Neural progenitor cell (in vitro differentiated cells): ENCODE measurements around the gene ZSCAN21. TPM values are rescaled to one million over a fixed set of nuclear protein-coding genes. Genes with fewer than 3 reads are reported as not detected.

Experiments used
- DNase-seq: peaks from one replicate; pipeline ENCODE4 v3.0.0-alpha.2; 2016; ENCODE audit warnings: low spot score
- H2AFZ ChIP-seq: fragments of 200-600 bp; sonication (generic); replicated peaks from 2 replicates; pipeline ENCODE4 v1.6.1; 2016; ENCODE audit warnings: antibody characterized with exemption
- H3F3A ChIP-seq: fragments of 200-600 bp; sonication (generic); 2 replicates; pipeline ENCODE4 v1.6.1; 2016; ENCODE audit warnings: antibody characterized with exemption, low read depth
- H3K27ac ChIP-seq: fragments of 200-600 bp; sonication (generic); 2 replicates; pipeline ENCODE4 v1.5.1; 2016; ENCODE audit warnings: mild to moderate bottlenecking
- H3K27me3 ChIP-seq: fragments of 200-600 bp; sonication (generic); 2 replicates; pipeline ENCODE4 v1.6.1; 2016; ENCODE audit warnings: mild to moderate bottlenecking, moderate library complexity
- H3K36me3 ChIP-seq: fragments of 200-600 bp; sonication (generic); 2 replicates; pipeline ENCODE4 v1.5.1; 2016
- H3K4me1 ChIP-seq: fragments of 200-600 bp; sonication (generic); 2 replicates; pipeline ENCODE4 v1.6.1; 2016; ENCODE audit warnings: mixed run types
- H3K4me2 ChIP-seq: fragments of 200-600 bp; sonication (generic); 2 replicates; pipeline ENCODE4 v1.6.1; 2016
- H3K4me3 ChIP-seq: fragments of 200-600 bp; sonication (generic); 2 replicates; pipeline ENCODE4 v1.5.1; 2016
- H3K79me2 ChIP-seq: fragments of 200-600 bp; sonication (generic); 2 replicates; pipeline ENCODE4 v1.6.1; 2016; ENCODE audit warnings: low read depth
- H3K9ac ChIP-seq: fragments of 200-600 bp; sonication (generic); 2 replicates; pipeline ENCODE4 v1.6.1; 2016
- H3K9me3 ChIP-seq: fragments of 200-600 bp; sonication (generic); 2 replicates; pipeline ENCODE4 v1.5.1; 2016; ENCODE audit warnings: low read depth
- H4K20me1 ChIP-seq: fragments of 200-600 bp; sonication (generic); 2 replicates; pipeline ENCODE4 v1.6.1; 2016; ENCODE audit warnings: low read depth
- H3K27ac Mint-ChIP-seq: 3 replicates; pipeline ENCODE4 v1.8.0; 2021; ENCODE audit warnings: mixed read lengths
- H3K27me3 Mint-ChIP-seq: 2 replicates; pipeline ENCODE4 v1.8.0; 2022; ENCODE audit warnings: low read depth, mild to moderate bottlenecking, inconsistent platforms, moderate library complexity, mixed read lengths; ENCODE audit not compliant: insufficient read depth
- H3K36me3 Mint-ChIP-seq: 3 replicates; pipeline ENCODE4 v1.8.0; 2021; ENCODE audit warnings: mixed read lengths
- H3K4me1 Mint-ChIP-seq: 3 replicates; pipeline ENCODE4 v1.8.0; 2021; ENCODE audit warnings: mixed read lengths
- H3K4me3 Mint-ChIP-seq: 3 replicates; pipeline ENCODE4 v1.8.0; 2021; ENCODE audit warnings: mild to moderate bottlenecking, moderate library complexity, mixed read lengths
- H3K9me3 Mint-ChIP-seq: 3 replicates; pipeline ENCODE4 v1.8.0; 2020; ENCODE audit warnings: mixed read lengths
- CTCF ChIP-seq: fragments of 200-600 bp; sonication (generic); IDR thresholded peaks from 2 replicates; pipeline ENCODE4 v1.5.1; 2017; ENCODE audit warnings: antibody characterized with exemption, mild to moderate bottlenecking
- EZH2 ChIP-seq: fragments of 200-600 bp; sonication (generic); IDR thresholded peaks from 2 replicates; pipeline ENCODE4 v1.6.1; 2017; ENCODE audit warnings: antibody characterized with exemption, mild to moderate bottlenecking, moderate library complexity
- EZH2phosphoT487 ChIP-seq: fragments of 200-600 bp; sonication (generic); IDR thresholded peaks from 2 replicates; pipeline ENCODE4 v1.6.1; 2017; ENCODE audit warnings: antibody characterized with exemption
- microRNA counts: library from miRNA; unstranded; fragments of <30 nt; microRNA quantifications from one replicate; lab custom pipeline; 2016
- microRNA-seq: library from miRNA; unstranded; fragments of <30 nt; microRNA quantifications from one replicate; pipeline ENCODE4, GENCODE V29; 2016
- small RNA-seq: library from RNA; depleted of rRNA; stranded (forward); fragments of <200 nt; gene quantifications from one replicate; pipeline ENCODE3, GENCODE V24; 2015
- total RNA-seq: library from RNA; depleted of rRNA; stranded (reverse); fragments of >200 nt; gene quantifications from 2 replicates; pipeline ENCODE4 v1.2.3, GENCODE V29; 2015; ENCODE audit warnings: low replicate concordance

Gene ZSCAN21
- total RNA-seq, 1 donor from 2014 or later, result 29.0 TPM

- Histone ChIP-seq H3K4me1 (no peaks in the 10 kb centered on the region), H3K9ac (no peak overlapping the region), H4K20me1 (no peaks in the 10 kb centered on the region), H3K27ac (no peak overlapping the region), H3K4me3 (no peak overlapping the region), H3K79me2 (no peaks in the 10 kb centered on the region), H3K27me3 (no peaks in the 10 kb centered on the region), H3K36me3 (no peaks in the 10 kb centered on the region), H3F3A (peaks cover 3% of the 10 kb centered on the region), H2AFZ (no peak overlapping the region), H3K9me3 (no peaks in the 10 kb centered on the region), H3K4me2 (no peak overlapping the region)
- DNase-seq, result no peak
- H3K4me1 Mint-ChIP-seq, result peaks cover 2% of the 10 kb centered on the region
- no peak for TF ChIP-seq EZH2phosphoT487
- no peak for TF ChIP-seq CTCF
- TF ChIP-seq EZH2, result no peak
- no peak overlapping the region for H3K4me3 Mint-ChIP-seq
- H3K36me3 Mint-ChIP-seq, result peaks cover 17% of the 10 kb centered on the region
- H3K27ac Mint-ChIP-seq, result no peak overlapping the region
- no peaks in the 10 kb centered on the region for H3K9me3 Mint-ChIP-seq
- H3K27me3 Mint-ChIP-seq, result peaks cover 5% of the 10 kb centered on the region
These were observed 61.6 kb downstream of the ZSCAN21 start for GRCh38 chr7:100111156-100111555.

GRCh38 chr7:100111914-100112313 lies 62.3 kb downstream of the ZSCAN21 start:
- peaks cover 5% of the 10 kb centered on the region for H3K27me3 Mint-ChIP-seq
- no peaks in the 10 kb centered on the region for H3K36me3 ChIP-seq
- DNase-seq, result no peak

More at GRCh38 chr7:100111914-100112313, 62.3 kb downstream of the ZSCAN21 start:
- Mint-ChIP-seq H3K4me3 (no peak overlapping the region), H3K9me3 (no peaks in the 10 kb centered on the region), H3K4me1 (peaks cover 2% of the 10 kb centered on the region), H3K27ac (no peak overlapping the region), H3K36me3 (peaks cover 20% of the 10 kb centered on the region)
- no peak overlapping the region for H3K4me3 ChIP-seq
- H3K4me1 ChIP-seq, result no peaks in the 10 kb centered on the region
- no peaks in the 10 kb centered on the region for H3K27me3 ChIP-seq
- H3K9me3 ChIP-seq, result no peaks in the 10 kb centered on the region
- no peak overlapping the region for H2AFZ ChIP-seq
- no peak overlapping the region for H3K27ac ChIP-seq
- no peak for TF ChIP-seq EZH2
- TF ChIP-seq EZH2phosphoT487, result no peak
- TF ChIP-seq CTCF, result no peak
- no peaks in the 10 kb centered on the region for H4K20me1 ChIP-seq
- H3K79me2 ChIP-seq, result no peaks in the 10 kb centered on the region
- peaks cover 3% of the 10 kb centered on the region for H3F3A ChIP-seq
- H3K4me2 ChIP-seq, result no peak overlapping the region
- H3K9ac ChIP-seq, result no peak overlapping the region

MicroRNAs within 50 kb of the gene (microRNA counts, 767-probe panel; counts per million panel counts)
- microRNA hsa-miR-106b-5p (lab: Ali Mortazavi, UCI) (9,266 counts per million, percentile 96 among the panel's probes with 10 or more counts), microRNA hsa-miR-25-3p (lab: Ali Mortazavi, UCI) (12,048 counts per million, percentile 99 among the panel's probes with 10 or more counts), microRNA hsa-miR-93-5p (lab: Ali Mortazavi, UCI) (12,550 counts per million, percentile 99 among the panel's probes with 10 or more counts)

Small RNAs within 50 kb of the gene (microRNA-seq; reads per million reads assigned to microRNA genes)
- gene MIR106B (5,376 reads per million, percentile 98 among the genes with 10 or more reads in this experiment), gene MIR25 (284 reads per million, percentile 86 among the genes with 10 or more reads in this experiment), gene MIR93 (3,842 reads per million, percentile 98 among the genes with 10 or more reads in this experiment)

Small RNAs within 50 kb of the gene (small RNA-seq; reads per million reads assigned to genes)
- 16.4 reads per million, percentile 96 among the genes with 10 or more reads in this experiment for gene MIR106B
- 218 reads per million, percentile 99 among the genes with 10 or more reads in this experiment for gene MIR25
- 101 reads per million, percentile 98 among the genes with 10 or more reads in this experiment for gene MIR93

Other genes with a start within 250 kb of the ZSCAN21 start
- not detected in 2 replicates for gene CYP3A43, start 221.8 kb upstream of the ZSCAN21 start, total RNA-seq
- gene OR2AE1, start 172.7 kb upstream of the ZSCAN21 start, total RNA-seq, result not detected in 2 replicates
- 0.03 TPM in 1 of 2 replicates, not detected in the other for gene TRIM4, start 130.2 kb upstream of the ZSCAN21 start, total RNA-seq
- 0.34 TPM in 1 of 2 replicates, not detected in the other for gene GJC3, start 120.2 kb upstream of the ZSCAN21 start, total RNA-seq
- gene AZGP1, start 73.7 kb upstream of the ZSCAN21 start, total RNA-seq, result not detected in 2 replicates
- gene ZKSCAN1, start 34.2 kb upstream of the ZSCAN21 start, total RNA-seq, result 39.7 and 43.2 TPM in 2 replicates
- gene ZNF3, start 31.9 kb downstream of the ZSCAN21 start, total RNA-seq, result 56.0 and 73.6 TPM in 2 replicates
- gene COPS6, start 39.2 kb downstream of the ZSCAN21 start, total RNA-seq, result 42.2 and 63.9 TPM in 2 replicates
- gene MCM7, start 51.6 kb downstream of the ZSCAN21 start, total RNA-seq, result 206 and 297 TPM in 2 replicates
- 15.3 and 15.4 TPM in 2 replicates for gene AP4M1, start 51.9 kb downstream of the ZSCAN21 start, total RNA-seq
- 66.1 and 88.3 TPM in 2 replicates for gene TAF6, start 69.6 kb downstream of the ZSCAN21 start, total RNA-seq
- 25.8 and 26.7 TPM in 2 replicates for gene CNPY4, start 69.9 kb downstream of the ZSCAN21 start, total RNA-seq
- gene MBLAC1, start 77.2 kb downstream of the ZSCAN21 start, total RNA-seq, result 1.6 and 2.7 TPM in 2 replicates
- gene LAMTOR4, start 99.1 kb downstream of the ZSCAN21 start, total RNA-seq, result 70.5 and 123 TPM in 2 replicates
- gene TRAPPC14, start 108.9 kb downstream of the ZSCAN21 start, total RNA-seq, result 4.3 and 13.3 TPM in 2 replicates
- gene GAL3ST4, start 118.8 kb downstream of the ZSCAN21 start, total RNA-seq, result 0.90 and 2.5 TPM in 2 replicates
- 17.0 and 61.0 TPM in 2 replicates for gene GPC2, start 127.6 kb downstream of the ZSCAN21 start, total RNA-seq
- 0.58 and 1.2 TPM in 2 replicates for gene STAG3, start 128.1 kb downstream of the ZSCAN21 start, total RNA-seq
- gene PVRIG, start 170.2 kb downstream of the ZSCAN21 start, total RNA-seq, result not detected in 2 replicates